Panc1 (cell line): ENCODE results near the gene COG3.

ENCODE experiments used
- POLR2AphosphoS5 ChIP-seq: IDR thresholded peaks from 2 replicates; pipeline ENCODE4 v1.6.1; 2012; ENCODE audit warnings: mild to moderate bottlenecking, low read depth, low read length, moderate library complexity
- TF ChIP-seq, protein P1 (sequence below): fragments of 450-650 bp; IDR thresholded peaks from 2 replicates; pipeline ENCODE4 v1.5.1; 2017; ENCODE audit warnings: mild to moderate bottlenecking
- TF ChIP-seq, protein P2 (sequence below), 2 experiments: IDR thresholded peaks; 2 replicates each; pipeline ENCODE4 v1.6.1; 2011 to 2012; ENCODE audit warnings: low read depth in 2 of 2, control low read depth in 1 of 2, low read length in 1 of 2, mild to moderate bottlenecking in 1 of 2, moderate library complexity in 1 of 2; ENCODE audit not compliant: insufficient read depth in 1 of 2

DNA sequence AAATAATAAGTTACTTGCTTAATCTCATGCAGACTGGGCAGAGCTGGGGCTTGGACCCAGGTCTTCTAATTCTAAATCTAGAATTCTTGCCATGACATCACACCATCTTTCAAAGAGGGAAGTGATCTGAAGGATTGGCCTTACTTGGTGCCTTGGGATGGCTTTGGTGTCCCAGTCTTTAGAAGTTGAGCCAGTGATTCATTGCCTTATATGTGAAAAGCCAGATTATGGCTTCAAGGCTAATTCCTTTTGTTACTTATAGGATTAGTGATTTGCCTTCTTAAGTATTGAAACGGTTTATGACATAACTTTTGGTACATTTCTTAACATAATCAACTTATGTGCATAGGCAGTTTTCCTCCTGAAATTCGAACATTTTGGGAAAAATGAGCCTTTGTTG is 14.9 kb downstream of the COG3 start:
- TF ChIP-seq, protein P1, sequence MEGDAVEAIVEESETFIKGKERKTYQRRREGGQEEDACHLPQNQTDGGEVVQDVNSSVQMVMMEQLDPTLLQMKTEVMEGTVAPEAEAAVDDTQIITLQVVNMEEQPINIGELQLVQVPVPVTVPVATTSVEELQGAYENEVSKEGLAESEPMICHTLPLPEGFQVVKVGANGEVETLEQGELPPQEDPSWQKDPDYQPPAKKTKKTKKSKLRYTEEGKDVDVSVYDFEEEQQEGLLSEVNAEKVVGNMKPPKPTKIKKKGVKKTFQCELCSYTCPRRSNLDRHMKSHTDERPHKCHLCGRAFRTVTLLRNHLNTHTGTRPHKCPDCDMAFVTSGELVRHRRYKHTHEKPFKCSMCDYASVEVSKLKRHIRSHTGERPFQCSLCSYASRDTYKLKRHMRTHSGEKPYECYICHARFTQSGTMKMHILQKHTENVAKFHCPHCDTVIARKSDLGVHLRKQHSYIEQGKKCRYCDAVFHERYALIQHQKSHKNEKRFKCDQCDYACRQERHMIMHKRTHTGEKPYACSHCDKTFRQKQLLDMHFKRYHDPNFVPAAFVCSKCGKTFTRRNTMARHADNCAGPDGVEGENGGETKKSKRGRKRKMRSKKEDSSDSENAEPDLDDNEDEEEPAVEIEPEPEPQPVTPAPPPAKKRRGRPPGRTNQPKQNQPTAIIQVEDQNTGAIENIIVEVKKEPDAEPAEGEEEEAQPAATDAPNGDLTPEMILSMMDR = no peak
- no peak for TF ChIP-seq POLR2AphosphoS5
- TF ChIP-seq, protein P2, sequence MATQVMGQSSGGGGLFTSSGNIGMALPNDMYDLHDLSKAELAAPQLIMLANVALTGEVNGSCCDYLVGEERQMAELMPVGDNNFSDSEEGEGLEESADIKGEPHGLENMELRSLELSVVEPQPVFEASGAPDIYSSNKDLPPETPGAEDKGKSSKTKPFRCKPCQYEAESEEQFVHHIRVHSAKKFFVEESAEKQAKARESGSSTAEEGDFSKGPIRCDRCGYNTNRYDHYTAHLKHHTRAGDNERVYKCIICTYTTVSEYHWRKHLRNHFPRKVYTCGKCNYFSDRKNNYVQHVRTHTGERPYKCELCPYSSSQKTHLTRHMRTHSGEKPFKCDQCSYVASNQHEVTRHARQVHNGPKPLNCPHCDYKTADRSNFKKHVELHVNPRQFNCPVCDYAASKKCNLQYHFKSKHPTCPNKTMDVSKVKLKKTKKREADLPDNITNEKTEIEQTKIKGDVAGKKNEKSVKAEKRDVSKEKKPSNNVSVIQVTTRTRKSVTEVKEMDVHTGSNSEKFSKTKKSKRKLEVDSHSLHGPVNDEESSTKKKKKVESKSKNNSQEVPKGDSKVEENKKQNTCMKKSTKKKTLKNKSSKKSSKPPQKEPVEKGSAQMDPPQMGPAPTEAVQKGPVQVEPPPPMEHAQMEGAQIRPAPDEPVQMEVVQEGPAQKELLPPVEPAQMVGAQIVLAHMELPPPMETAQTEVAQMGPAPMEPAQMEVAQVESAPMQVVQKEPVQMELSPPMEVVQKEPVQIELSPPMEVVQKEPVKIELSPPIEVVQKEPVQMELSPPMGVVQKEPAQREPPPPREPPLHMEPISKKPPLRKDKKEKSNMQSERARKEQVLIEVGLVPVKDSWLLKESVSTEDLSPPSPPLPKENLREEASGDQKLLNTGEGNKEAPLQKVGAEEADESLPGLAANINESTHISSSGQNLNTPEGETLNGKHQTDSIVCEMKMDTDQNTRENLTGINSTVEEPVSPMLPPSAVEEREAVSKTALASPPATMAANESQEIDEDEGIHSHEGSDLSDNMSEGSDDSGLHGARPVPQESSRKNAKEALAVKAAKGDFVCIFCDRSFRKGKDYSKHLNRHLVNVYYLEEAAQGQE (IDR thresholded peaks at IDR 0.05; ENCODE audit: insufficient read depth in 1 of 2, low read depth in 2 of 2, low read length in 1 of 2) = no peak
